ENCODE measurements around the gene AIG1.

- TF ChIP-seq RAD21 (IDR thresholded peaks at IDR 0.05; ENCODE audit: low read length) (no peak), CTCF (conservative IDR thresholded peaks at IDR 0.05; ENCODE audit: low read depth, low read length) (no peak), CEBPB (IDR thresholded peaks at IDR 0.05; ENCODE audit: low read depth, low read length) (no peak)
These were observed 225.6 kb downstream of the AIG1 start for GRCh38 chr6:143286251-143286795.
